NCI-H748 (cell line): ENCODE results near the gene DNM3.

ENCODE experiments used
- DNase-seq: peaks from one replicate; lab custom pipeline; 2025; ENCODE audit not compliant: unreplicated experiment; lab: John Stamatoyannopoulos, UW

Gene DNM3

GRCh38 chr1:171817511-171818265 is 23.6 kb upstream of the DNM3 start:
- peak; percentile 5 for DNase-seq

DNA sequence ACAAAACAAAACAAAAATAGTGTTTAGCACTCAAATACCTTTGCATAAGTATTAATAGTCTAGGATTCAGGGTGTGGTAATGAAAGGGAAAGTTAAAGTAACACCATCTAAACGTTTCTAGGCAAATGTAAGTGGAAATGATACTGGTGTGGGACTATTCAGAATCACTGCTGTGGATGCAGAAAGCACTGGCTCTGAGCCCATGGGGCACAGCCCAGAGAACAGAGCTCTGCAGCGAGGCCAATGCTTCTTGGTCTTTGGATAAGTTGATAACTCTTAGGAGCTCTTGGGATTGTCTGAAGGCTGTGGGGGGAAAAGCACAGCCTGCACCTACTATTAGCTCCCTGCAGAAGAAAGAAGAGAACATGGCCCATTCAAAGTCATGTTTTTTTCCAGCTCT is 21.4 kb upstream of the DNM3 start:
- DNase-seq, result no peak

GRCh38 chr1:171826973-171827372 is 14.3 kb upstream of the DNM3 start:
- no peak for DNase-seq

GRCh38 chr1:171828794-171829193 is 12.5 kb upstream of the DNM3 start:
- DNase-seq, result no peak

GRCh38 chr1:171833091-171833825 is 8.0 kb upstream of the DNM3 start:
- no peak for DNase-seq

DNA sequence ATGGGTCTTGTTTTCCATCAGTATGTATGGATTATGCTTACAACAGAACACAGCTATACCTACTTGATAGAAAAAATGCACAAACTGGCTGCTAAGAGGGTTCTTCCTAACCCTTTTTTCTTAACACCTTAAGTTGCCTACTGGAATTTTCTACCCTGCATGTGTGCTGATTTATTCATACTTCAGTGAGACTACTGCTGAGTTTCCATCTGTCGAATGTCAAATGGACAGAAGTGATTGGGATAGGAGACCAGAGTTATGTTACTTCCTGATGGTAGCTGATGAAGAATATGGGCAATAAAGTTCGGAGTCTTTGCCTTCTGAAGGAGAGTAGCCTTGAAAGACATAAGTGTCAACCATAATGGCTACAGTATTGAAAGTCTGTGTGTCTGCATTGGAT is 6.5 kb upstream of the DNM3 start:
- DNase-seq, result no peak

- no peak for DNase-seq
Measured at GRCh38 chr1:171835891-171836290, 5.4 kb upstream of the DNM3 start.

DNA sequence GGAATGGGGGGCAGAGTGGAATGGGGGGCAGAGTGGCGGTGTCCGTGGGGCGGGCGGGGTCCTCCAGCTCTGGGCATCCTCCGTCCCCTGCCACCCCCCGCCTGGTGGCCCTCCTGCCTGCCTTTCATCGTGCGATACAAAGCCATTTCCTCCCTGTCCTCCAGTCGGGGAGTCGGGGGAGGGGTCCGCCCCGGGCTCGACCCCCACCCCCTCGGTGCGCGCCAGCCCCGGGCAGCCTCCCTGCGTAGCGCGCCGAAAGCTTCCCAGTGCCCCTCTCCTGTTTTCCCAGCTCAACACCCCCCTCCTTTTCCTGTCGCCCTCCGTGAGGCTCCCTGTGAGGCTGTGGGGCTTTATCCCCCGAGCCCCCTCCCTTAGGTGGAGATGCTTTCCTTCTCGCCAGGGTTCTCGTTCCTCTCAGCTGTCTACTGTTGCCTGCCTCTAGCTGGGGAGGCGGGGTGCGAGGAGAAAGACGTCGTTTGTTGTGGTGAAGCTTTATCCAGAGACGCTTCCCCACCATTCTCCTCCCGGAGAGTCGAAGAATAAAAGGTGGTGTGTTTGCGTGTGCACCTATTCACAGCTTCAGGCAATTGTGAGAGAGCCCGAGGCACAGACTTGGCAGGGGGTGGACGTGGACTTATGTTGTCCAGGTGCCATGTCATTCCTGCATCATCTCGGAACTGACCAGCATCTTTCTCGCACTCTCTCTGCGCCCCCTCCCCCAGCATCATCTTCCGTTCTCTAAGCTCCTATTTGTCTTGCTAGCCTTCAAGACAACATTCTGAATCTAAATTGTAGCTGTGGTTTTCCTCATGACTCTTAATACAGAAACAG is 848 bp downstream of the DNM3 start:
- peak; percentile 4 for DNase-seq

DNA sequence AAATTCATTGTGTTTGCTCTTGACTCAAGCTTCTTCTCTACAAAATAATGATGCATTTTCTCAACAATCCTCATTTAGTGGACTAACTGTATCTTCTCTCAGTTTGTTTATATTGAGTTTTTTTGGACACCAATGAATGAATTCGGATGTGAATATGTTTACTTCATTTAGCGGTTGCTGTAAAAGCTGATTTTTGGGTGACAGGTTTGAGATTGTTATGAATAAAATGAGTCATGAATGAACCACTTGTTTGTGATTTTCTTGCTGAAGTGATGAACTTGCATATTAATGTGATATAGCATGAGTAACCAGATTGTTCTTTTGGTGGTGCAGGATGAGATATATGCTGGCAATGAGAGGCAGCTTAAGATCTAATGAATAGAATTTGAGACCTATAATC is 3.1 kb downstream of the DNM3 start:
- no peak for DNase-seq

GRCh38 chr1:171845998-171846397 is 4.7 kb downstream of the DNM3 start:
- no peak for DNase-seq

GRCh38 chr1:171849245-171849898 is 8.1 kb downstream of the DNM3 start:
- DNase-seq, result no peak

GRCh38 chr1:171850651-171851350 is 9.5 kb downstream of the DNM3 start:
- no peak for DNase-seq

- no peak for DNase-seq
Measured at GRCh38 chr1:171852272-171852671, 11.0 kb downstream of the DNM3 start.

GRCh38 chr1:171855381-171855780 is 14.1 kb downstream of the DNM3 start:
- DNase-seq, result no peak

- DNase-seq, result no peak
Measured at GRCh38 chr1:171858696-171859095, 17.4 kb downstream of the DNM3 start.

- no peak for DNase-seq
Measured at GRCh38 chr1:171860696-171861095, 19.4 kb downstream of the DNM3 start.

GRCh38 chr1:171863531-171863930 is 22.2 kb downstream of the DNM3 start:
- no peak for DNase-seq

DNA sequence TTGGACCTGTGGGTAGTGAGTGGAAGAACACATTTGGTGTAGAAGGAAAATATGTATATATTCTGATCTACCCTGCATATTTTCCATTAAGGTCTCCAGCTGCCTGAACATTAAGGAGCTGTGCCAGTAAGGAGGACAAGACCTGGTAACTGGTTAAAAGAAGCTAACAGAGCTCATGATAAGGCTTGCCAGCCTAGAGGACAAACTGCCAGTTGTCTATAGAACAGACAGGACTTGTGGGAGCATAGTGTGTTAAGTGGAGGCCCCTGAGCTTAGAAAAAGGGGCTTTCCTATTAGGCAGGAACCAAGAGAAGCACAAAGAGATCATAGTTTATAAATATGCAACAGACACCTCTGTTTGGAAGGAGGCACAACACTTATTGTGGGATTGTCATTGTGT is 23.0 kb downstream of the DNM3 start:
- no peak for DNase-seq

- no peak for DNase-seq
Measured at GRCh38 chr1:171865106-171865505, 23.8 kb downstream of the DNM3 start.

DNA sequence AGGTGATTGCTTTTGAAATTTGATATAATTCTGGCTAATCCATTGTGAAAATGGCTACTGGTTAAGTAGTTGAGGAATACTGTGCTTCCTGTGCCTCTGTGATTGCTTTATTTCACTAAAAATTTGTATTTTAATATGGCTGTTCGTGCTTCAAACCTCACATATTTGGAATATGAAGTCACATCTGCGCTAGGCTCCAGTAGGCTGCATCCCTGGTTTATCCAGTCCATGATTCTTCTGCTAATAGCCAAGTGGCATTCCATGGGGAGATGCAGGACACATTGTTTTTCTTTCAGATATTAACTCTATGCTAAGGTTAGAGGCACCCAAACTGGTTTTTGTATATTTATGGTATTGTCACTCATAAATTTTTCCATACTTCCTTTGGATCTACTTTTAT is 25.9 kb downstream of the DNM3 start:
- DNase-seq, result no peak
